GM21423 (cell line): ENCODE measurements around the gene ZDHHC16.
"Not testable (repeated sequence)": the region's sequence is repeated elsewhere in the genome, so short reads cannot be mapped to it uniquely, and the experiment has no call there.

Source experiments
- ATAC-seq: cut with Tn5 transposase; IDR thresholded peaks from one replicate; pipeline ENCODE4 v1.9.1; 2021; ENCODE audit warnings: mild to moderate bottlenecking, moderate library complexity; ENCODE audit not compliant: unreplicated experiment

ZDHHC16 gene

GRCh38 chr10:97475936-97476594 is 30.1 kb downstream of the ZDHHC16 start:
- ATAC-seq = no peak

GRCh38 chr10:97479410-97479809 is 33.4 kb downstream of the ZDHHC16 start:
- not testable (repeated sequence) for ATAC-seq

- ATAC-seq = no peak
Measured at GRCh38 chr10:97479939-97480338, 34.0 kb downstream of the ZDHHC16 start.

- no peak for ATAC-seq
Measured at GRCh38 chr10:97481071-97481470, 35.1 kb downstream of the ZDHHC16 start.

GRCh38 chr10:97482381-97482780 is 36.4 kb downstream of the ZDHHC16 start:
- no peak for ATAC-seq

- no peak for ATAC-seq
Measured at GRCh38 chr10:97483506-97483905, 37.5 kb downstream of the ZDHHC16 start.

- ATAC-seq = no peak
Measured at GRCh38 chr10:97483921-97484320, 37.9 kb downstream of the ZDHHC16 start.

GRCh38 chr10:97485647-97486281 is 39.8 kb downstream of the ZDHHC16 start:
- no peak for ATAC-seq

- ATAC-seq = no peak
Measured at GRCh38 chr10:97490592-97490991, 44.6 kb downstream of the ZDHHC16 start.

GRCh38 chr10:97494151-97494550 is 48.2 kb downstream of the ZDHHC16 start:
- no peak for ATAC-seq

- ATAC-seq = no peak
Measured at GRCh38 chr10:97494863-97495506, 49.0 kb downstream of the ZDHHC16 start.

GRCh38 chr10:97497572-97498075 is 51.6 kb downstream of the ZDHHC16 start:
- ATAC-seq = peak; percentile 27

GRCh38 chr10:97498076-97498840 is 52.3 kb downstream of the ZDHHC16 start, which contains the start of gene MMS19:
Gene MMS19, minus strand, starts transcription at chr10:97498422. Its CDS starts 38 bp downstream, at chr10:97498384.
- ATAC-seq = peak; percentile 88

- peak; percentile 4 for ATAC-seq
Measured at GRCh38 chr10:97498841-97499560, 53.0 kb downstream of the ZDHHC16 start, which contains the start of gene UBTD1. Gene UBTD1, plus strand, starts transcription at chr10:97498924. Its CDS starts 280 bp downstream, at chr10:97499204.

GRCh38 chr10:97499561-97500296 is 53.8 kb downstream of the ZDHHC16 start:
- no peak for ATAC-seq

- no peak for ATAC-seq
Measured at GRCh38 chr10:97500297-97500575, 54.3 kb downstream of the ZDHHC16 start.

- ATAC-seq = no peak
Measured at GRCh38 chr10:97502916-97503315, 56.9 kb downstream of the ZDHHC16 start.

- ATAC-seq = no peak
Measured at GRCh38 chr10:97503406-97503805, 57.4 kb downstream of the ZDHHC16 start.

- ATAC-seq = no peak
Measured at GRCh38 chr10:97505152-97505551, 59.2 kb downstream of the ZDHHC16 start.
